Mesenchymal stem cell (in vitro differentiated cells and primary cell): ENCODE results near the gene HTN3.
"Not testable (repeated sequence)": the region's sequence is repeated elsewhere in the genome, so short reads cannot be mapped to it uniquely, and the experiment has no call there.

Source experiments
- DNase-seq: peaks from one replicate; pipeline ENCODE4 v3.0.0-alpha.2; 2013
- H2AFZ ChIP-seq: one replicate; pipeline ENCODE4 v1.6.1; 2013; ENCODE audit warnings: low read depth, mild to moderate bottlenecking, control low read depth, inconsistent platforms, low read length, moderate library complexity
- H2AK5ac ChIP-seq: 2 replicates; pipeline ENCODE4 v1.6.1; 2013; ENCODE audit warnings: low read length, moderate library complexity, mild to moderate bottlenecking, inconsistent platforms; ENCODE audit not compliant: severe bottlenecking
- H2BK120ac ChIP-seq: one replicate; pipeline ENCODE4 v1.6.1; 2013; ENCODE audit warnings: low read depth, mild to moderate bottlenecking, inconsistent platforms, low read length, moderate library complexity
- H2BK12ac ChIP-seq, 2 experiments: one replicate each; pipeline ENCODE4 v1.6.1; 2013; ENCODE audit warnings: inconsistent platforms in 2 of 2, low read length in 2 of 2, mild to moderate bottlenecking in 2 of 2, moderate library complexity in 2 of 2, control low read depth in 1 of 2
- H2BK15ac ChIP-seq: one replicate; pipeline ENCODE4 v1.6.1; 2013; ENCODE audit warnings: mild to moderate bottlenecking, low read depth, inconsistent platforms; ENCODE audit not compliant: poor library complexity, severe bottlenecking
- H2BK5ac ChIP-seq: 2 replicates; pipeline ENCODE4 v1.6.1; 2013; ENCODE audit warnings: low read depth, mild to moderate bottlenecking, low read length, control low read depth, inconsistent platforms; ENCODE audit not compliant: poor library complexity, severe bottlenecking
- H3K14ac ChIP-seq, 2 experiments: one replicate each; pipeline ENCODE4 v1.6.1; 2013; ENCODE audit warnings: inconsistent platforms in 2 of 2, low read length in 2 of 2, control low read depth in 1 of 2, mild to moderate bottlenecking in 1 of 2, moderate library complexity in 1 of 2
- H3K18ac ChIP-seq, 2 experiments: one replicate each; pipeline ENCODE4 v1.6.1; 2013; ENCODE audit warnings: inconsistent platforms in 2 of 2, low read length in 2 of 2, control low read depth in 1 of 2, low read depth in 1 of 2, mild to moderate bottlenecking in 1 of 2
- H3K23ac ChIP-seq, 2 experiments: one replicate each; pipeline ENCODE4 v1.6.1; 2013; ENCODE audit warnings: inconsistent platforms in 2 of 2, low read length in 2 of 2, mild to moderate bottlenecking in 2 of 2, moderate library complexity in 2 of 2, control low read depth in 1 of 2
- H3K27ac ChIP-seq: 2 replicates; pipeline ENCODE4 v1.5.1; 2013; ENCODE audit warnings: mild to moderate bottlenecking, moderate library complexity, low read length, control low read depth, inconsistent platforms; ENCODE audit not compliant: poor library complexity, severe bottlenecking
- H3K27me3 ChIP-seq, 2 experiments: 2 replicates each; pipeline versions ENCODE4 v1.6.1 to v1.7.0; 2013; ENCODE audit warnings: low read length in 2 of 2, mild to moderate bottlenecking in 2 of 2, moderate library complexity in 2 of 2, control low read depth in 1 of 2, inconsistent platforms in 1 of 2; ENCODE audit not compliant: control insufficient read depth in 1 of 2, insufficient read depth in 1 of 2
- H3K36me3 ChIP-seq, 2 experiments: 2 replicates each; pipeline versions ENCODE4 v1.6.1 to v1.7.0; 2013; ENCODE audit warnings: low read length in 2 of 2, control low read depth in 1 of 2, inconsistent platforms in 1 of 2, low read depth in 1 of 2, mild to moderate bottlenecking in 1 of 2; ENCODE audit not compliant: insufficient read depth in 2 of 2, control insufficient read depth in 1 of 2
- H3K4ac ChIP-seq, 2 experiments: one replicate each; pipeline ENCODE4 v1.6.1; 2013; ENCODE audit warnings: inconsistent platforms in 2 of 2, low read length in 2 of 2, mild to moderate bottlenecking in 2 of 2, moderate library complexity in 2 of 2, control low read depth in 1 of 2, low read depth in 1 of 2
- H3K4me1 ChIP-seq: 2 replicates; pipeline ENCODE4 v1.6.1; 2013; ENCODE audit warnings: low read depth, low read length, control low read depth; ENCODE audit not compliant: control insufficient read depth, insufficient read depth
- H3K4me2 ChIP-seq: 2 replicates; pipeline ENCODE4 v1.6.1; 2013; ENCODE audit warnings: low read length, mild to moderate bottlenecking, inconsistent platforms; ENCODE audit not compliant: poor library complexity, severe bottlenecking
- H3K4me3 ChIP-seq, 2 experiments: 2 replicates each; pipeline versions ENCODE4 v1.5.1 to v1.7.0; 2013; ENCODE audit warnings: low read length in 2 of 2, mild to moderate bottlenecking in 2 of 2, control low read depth in 1 of 2, low read depth in 1 of 2; ENCODE audit not compliant: insufficient read depth in 1 of 2
- H3K79me1 ChIP-seq: replicated peaks from 2 replicates; pipeline ENCODE4 v1.6.1; 2013; ENCODE audit warnings: mild to moderate bottlenecking, control low read depth, low read length, inconsistent platforms; ENCODE audit not compliant: poor library complexity, severe bottlenecking
- H3K9ac ChIP-seq: 2 replicates; pipeline ENCODE4 v1.7.0; 2013; ENCODE audit warnings: mild to moderate bottlenecking, low read length, moderate library complexity
- H3K9me3 ChIP-seq: 2 replicates; pipeline ENCODE4 v1.7.0; 2013; ENCODE audit warnings: mild to moderate bottlenecking, low read length; ENCODE audit not compliant: control insufficient read depth
- H4K8ac ChIP-seq: one replicate; pipeline ENCODE4 v1.6.1; 2013; ENCODE audit warnings: inconsistent platforms, mild to moderate bottlenecking, low read length, moderate library complexity
- H4K91ac ChIP-seq: one replicate; pipeline ENCODE4 v1.6.1; 2013; ENCODE audit warnings: mild to moderate bottlenecking, low read length, inconsistent platforms
- WGBS: methylation state at CpG from one replicate; pipeline ENCODE4 v1.1.7; 2013; ENCODE audit warnings: mixed read lengths; 5-methylcytosine and 5-hydroxymethylcytosine counted together

Gene HTN3

GRCh38 chr4:70050138-70050537, 21.9 kb downstream of the HTN3 start, which contains the start of gene HTN1:
HTN1 (plus strand) TSS chr4:70050438; CDS start chr4:70053077, 2,639 bp downstream.
- H3K4me1 ChIP-seq, H2AK5ac ChIP-seq, H4K8ac ChIP-seq, DNase-seq, H3K27ac ChIP-seq, H3K4me3 ChIP-seq, H3K4ac ChIP-seq, H2BK12ac ChIP-seq, H2BK5ac ChIP-seq, H2AFZ ChIP-seq, H3K14ac ChIP-seq, H3K18ac ChIP-seq, H3K36me3 ChIP-seq, H3K9ac ChIP-seq, H3K9me3 ChIP-seq, H3K27me3 ChIP-seq, H4K91ac ChIP-seq, H2BK120ac ChIP-seq, H3K79me1 ChIP-seq, H2BK15ac ChIP-seq, H3K23ac ChIP-seq, H3K4me2 ChIP-seq: not testable (repeated sequence)
- WGBS: no CpG with 5 or more reads among the region's 6 CpGs

GRCh38 chr4:70056534-70056933, 28.3 kb downstream of the HTN3 start:
- H2AFZ ChIP-seq, H2AK5ac ChIP-seq: not testable (repeated sequence)

GRCh38 chr4:70057651-70058050, 29.4 kb downstream of the HTN3 start:
- no peak for DNase-seq
- Histone ChIP-seq H3K4me2 (no peak overlapping the region), H3K79me1 (no peaks in the 10 kb centered on the region), H3K4ac (no peak overlapping the region), H4K8ac (no peak overlapping the region), H3K14ac (no peak overlapping the region), H3K18ac (no peak overlapping the region), H3K23ac (no peak overlapping the region), H2BK15ac (no peak overlapping the region), H2BK5ac (no peak overlapping the region), H3K27me3 (no peaks in the 10 kb centered on the region), H3K9me3 (peaks cover 8% of the 10 kb centered on the region), H3K9ac (no peak overlapping the region), H2AK5ac (no peak overlapping the region), H4K91ac (no peak overlapping the region), H3K36me3 (no peaks in the 10 kb centered on the region), H3K4me1 (no peaks in the 10 kb centered on the region), H2BK12ac (no peak overlapping the region), H3K27ac (no peak overlapping the region), H2AFZ (no peak overlapping the region), H2BK120ac (no peak overlapping the region), H3K4me3 (no peak overlapping the region)
- WGBS: no CpG with 5 or more reads among the region's 1 CpG

More at GRCh38 chr4:70056534-70056933, 28.3 kb downstream of the HTN3 start:
- not testable (repeated sequence) for H3K14ac ChIP-seq, H2BK5ac ChIP-seq, H4K8ac ChIP-seq, H3K4me3 ChIP-seq, H3K23ac ChIP-seq, H2BK120ac ChIP-seq, H3K4me2 ChIP-seq, H3K18ac ChIP-seq, H3K27me3 ChIP-seq, H2BK15ac ChIP-seq, H3K36me3 ChIP-seq, H3K4ac ChIP-seq, DNase-seq, H3K27ac ChIP-seq, H4K91ac ChIP-seq, H3K79me1 ChIP-seq, H3K9ac ChIP-seq, H3K4me1 ChIP-seq, H3K9me3 ChIP-seq, H2BK12ac ChIP-seq
- 19% methylated on average over 1 of the region's 1 CpG for WGBS

GRCh38 chr4:70059149-70059548, 30.9 kb downstream of the HTN3 start:
- no peak overlapping the region for H2BK15ac ChIP-seq
- H3K23ac ChIP-seq: no peak overlapping the region
- no peak overlapping the region for H3K4me2 ChIP-seq
- no peak overlapping the region for H4K91ac ChIP-seq
- H2BK12ac ChIP-seq: no peak overlapping the region
- no peaks in the 10 kb centered on the region for H3K4me1 ChIP-seq
- no peak overlapping the region for H2BK120ac ChIP-seq
- H3K4me3 ChIP-seq: no peak overlapping the region
- peaks cover 8% of the 10 kb centered on the region for H3K9me3 ChIP-seq
- H3K79me1 ChIP-seq: no peaks in the 10 kb centered on the region
- H3K36me3 ChIP-seq: no peaks in the 10 kb centered on the region
- no peak overlapping the region for H3K4ac ChIP-seq
- H2BK5ac ChIP-seq: no peak overlapping the region
- H3K18ac ChIP-seq: no peak overlapping the region
- H3K27me3 ChIP-seq: no peaks in the 10 kb centered on the region
- H3K27ac ChIP-seq: no peak overlapping the region
- no peak for DNase-seq
- H2AK5ac ChIP-seq: no peak overlapping the region
- no peak overlapping the region for H3K14ac ChIP-seq
- no peak overlapping the region for H2AFZ ChIP-seq
- H4K8ac ChIP-seq: no peak overlapping the region
- no peak overlapping the region for H3K9ac ChIP-seq
